ENCODE data around the gene UPF1.

Gene UPF1

DNA sequence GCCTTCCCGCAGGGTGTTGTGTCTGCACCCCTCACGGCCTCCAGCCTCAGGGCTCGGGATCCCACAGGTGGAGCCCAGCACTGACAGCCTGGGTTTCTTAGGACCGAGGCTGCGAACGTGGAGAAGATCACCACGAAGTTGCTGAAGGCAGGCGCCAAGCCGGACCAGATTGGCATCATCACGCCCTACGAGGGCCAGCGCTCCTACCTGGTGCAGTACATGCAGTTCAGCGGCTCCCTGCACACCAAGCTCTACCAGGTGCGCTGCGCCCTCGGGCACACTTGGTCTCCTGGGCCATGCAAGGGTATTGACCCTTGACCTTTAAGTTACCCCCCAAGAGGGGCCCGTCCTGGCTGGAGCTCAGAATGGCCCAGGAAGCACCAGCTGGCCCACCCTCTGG, 29.0 kb downstream of the UPF1 start:
- Histone ChIP-seq H3K4me3 (ENCODE audit: low read depth, low read length) (no peak overlapping the region), H3K36me3 (peaks cover 84% of the 10 kb centered on the region), H3K27me3 (no peaks in the 10 kb centered on the region), H3K9me3 (no peaks in the 10 kb centered on the region), H3K4me1 (no peaks in the 10 kb centered on the region)
- TF ChIP-seq, protein P1, sequence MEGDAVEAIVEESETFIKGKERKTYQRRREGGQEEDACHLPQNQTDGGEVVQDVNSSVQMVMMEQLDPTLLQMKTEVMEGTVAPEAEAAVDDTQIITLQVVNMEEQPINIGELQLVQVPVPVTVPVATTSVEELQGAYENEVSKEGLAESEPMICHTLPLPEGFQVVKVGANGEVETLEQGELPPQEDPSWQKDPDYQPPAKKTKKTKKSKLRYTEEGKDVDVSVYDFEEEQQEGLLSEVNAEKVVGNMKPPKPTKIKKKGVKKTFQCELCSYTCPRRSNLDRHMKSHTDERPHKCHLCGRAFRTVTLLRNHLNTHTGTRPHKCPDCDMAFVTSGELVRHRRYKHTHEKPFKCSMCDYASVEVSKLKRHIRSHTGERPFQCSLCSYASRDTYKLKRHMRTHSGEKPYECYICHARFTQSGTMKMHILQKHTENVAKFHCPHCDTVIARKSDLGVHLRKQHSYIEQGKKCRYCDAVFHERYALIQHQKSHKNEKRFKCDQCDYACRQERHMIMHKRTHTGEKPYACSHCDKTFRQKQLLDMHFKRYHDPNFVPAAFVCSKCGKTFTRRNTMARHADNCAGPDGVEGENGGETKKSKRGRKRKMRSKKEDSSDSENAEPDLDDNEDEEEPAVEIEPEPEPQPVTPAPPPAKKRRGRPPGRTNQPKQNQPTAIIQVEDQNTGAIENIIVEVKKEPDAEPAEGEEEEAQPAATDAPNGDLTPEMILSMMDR (IDR thresholded peaks at IDR 0.05; ENCODE audit: low read depth, low read length), result no peak
- DNase-seq, result no peak

- no peak for DNase-seq
- Histone ChIP-seq H3K27me3 (no peaks in the 10 kb centered on the region), H3K9me3 (no peaks in the 10 kb centered on the region), H3K4me3 (ENCODE audit: low read depth, low read length) (no peak overlapping the region), H3K36me3 (peaks cover 84% of the 10 kb centered on the region), H3K4me1 (peaks cover 2% of the 10 kb centered on the region; the same call in 1 of the 2 replicates)
- TF ChIP-seq, protein P1 (IDR thresholded peaks at IDR 0.05; ENCODE audit: low read depth, low read length), result no peak
Measured at GRCh38 chr19:18861235-18861634, 29.5 kb downstream of the UPF1 start.

DNA sequence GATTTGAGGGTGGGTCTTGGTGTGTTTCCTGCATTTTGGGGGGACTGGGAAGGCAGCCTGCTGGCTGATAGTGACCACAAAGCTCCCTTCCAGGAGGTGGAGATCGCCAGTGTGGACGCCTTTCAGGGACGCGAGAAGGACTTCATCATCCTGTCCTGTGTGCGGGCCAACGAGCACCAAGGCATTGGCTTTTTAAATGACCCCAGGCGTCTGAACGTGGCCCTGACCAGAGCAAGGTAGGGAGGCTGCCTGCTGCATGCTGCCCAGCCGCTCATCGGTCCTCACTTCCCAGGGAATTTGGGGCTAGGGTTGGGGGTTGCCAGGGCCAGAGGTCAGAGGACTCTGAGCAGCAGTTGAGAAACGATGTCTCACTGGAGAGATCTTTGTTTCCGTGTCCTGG, 30.2 kb downstream of the UPF1 start:
- Histone ChIP-seq H3K27me3 (no peaks in the 10 kb centered on the region), H3K4me1 (peaks cover 6% of the 10 kb centered on the region; the same call in 1 of the 2 replicates), H3K9me3 (no peaks in the 10 kb centered on the region), H3K36me3 (peaks cover 84% of the 10 kb centered on the region), H3K4me3 (ENCODE audit: low read depth, low read length) (no peak overlapping the region)
- DNase-seq, result no peak
- TF ChIP-seq, protein P1 (IDR thresholded peaks at IDR 0.05; ENCODE audit: low read depth, low read length), result no peak

DNA sequence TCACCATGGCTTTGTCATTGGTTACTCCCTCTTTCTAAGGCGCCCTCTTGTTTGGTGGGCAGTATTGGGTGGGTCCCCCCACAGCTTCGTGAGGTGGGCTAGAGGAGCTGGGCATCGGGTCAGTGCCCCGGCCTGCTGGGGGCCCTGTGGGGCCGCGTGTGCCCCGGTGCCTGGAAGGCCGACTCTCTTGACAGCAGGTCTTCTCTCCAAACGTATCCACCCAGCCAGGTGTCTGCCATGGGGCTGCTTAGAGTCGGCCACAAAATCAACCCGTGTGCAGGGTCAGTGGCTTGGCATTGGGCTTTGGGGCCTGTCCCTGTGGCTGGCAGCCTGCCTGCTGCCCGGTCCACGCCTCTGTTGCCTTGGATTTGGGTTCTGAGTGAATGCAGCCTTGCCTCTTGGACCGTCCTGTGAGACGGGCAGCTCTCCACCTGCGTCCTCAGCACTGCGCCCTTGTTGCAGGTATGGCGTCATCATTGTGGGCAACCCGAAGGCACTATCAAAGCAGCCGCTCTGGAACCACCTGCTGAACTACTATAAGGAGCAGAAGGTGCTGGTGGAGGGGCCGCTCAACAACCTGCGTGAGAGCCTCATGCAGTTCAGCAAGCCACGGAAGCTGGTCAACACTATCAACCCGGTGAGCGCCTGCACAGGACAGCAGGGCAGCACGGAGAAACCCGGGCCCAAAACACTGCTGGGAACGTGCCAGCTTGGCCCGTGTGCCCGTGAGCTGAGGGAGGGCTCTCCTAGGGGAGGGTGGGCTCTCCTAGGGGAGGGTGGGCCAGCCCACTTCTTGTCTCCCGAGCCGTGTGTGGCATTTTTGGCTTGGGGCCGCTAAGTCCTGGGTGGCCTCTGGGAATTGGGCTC, 31.4 kb downstream of the UPF1 start:
- no peaks in the 10 kb centered on the region for H3K9me3 ChIP-seq
- peaks cover 84% of the 10 kb centered on the region for H3K36me3 ChIP-seq
- H3K4me3 ChIP-seq (ENCODE audit: low read depth, low read length), result no peak overlapping the region
- no peaks in the 10 kb centered on the region for H3K27me3 ChIP-seq
- TF ChIP-seq, protein P1 (IDR thresholded peaks at IDR 0.05; ENCODE audit: low read depth, low read length), result no peak
- no peak for DNase-seq
- peaks cover 6% of the 10 kb centered on the region; the same call in 1 of the 2 replicates for H3K4me1 ChIP-seq

DNA sequence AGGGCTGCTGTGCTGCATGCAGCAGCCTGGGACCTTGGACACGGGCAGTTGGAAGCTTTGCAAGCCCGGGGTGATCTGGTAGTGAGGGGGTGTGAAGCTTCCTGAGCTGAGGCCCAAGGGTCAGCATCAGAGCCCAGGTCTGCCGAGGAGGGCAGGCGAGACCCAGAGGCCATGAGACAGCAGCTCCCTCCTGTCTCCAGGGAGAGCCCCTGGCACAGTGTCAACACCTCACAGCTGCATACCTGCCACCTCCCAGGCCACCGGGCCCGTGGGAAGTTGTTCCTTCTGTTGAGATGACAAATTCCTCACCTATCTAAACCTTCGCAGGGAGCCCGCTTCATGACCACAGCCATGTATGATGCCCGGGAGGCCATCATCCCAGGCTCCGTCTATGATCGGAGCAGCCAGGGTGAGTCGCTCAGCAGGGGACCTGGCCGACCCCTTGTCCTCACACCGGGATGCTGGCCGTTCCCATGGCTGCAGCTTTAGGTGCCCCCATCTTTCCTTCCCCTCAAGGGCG, 32.1 kb downstream of the UPF1 start:
- Histone ChIP-seq H3K9me3 (no peaks in the 10 kb centered on the region), H3K36me3 (peaks cover 79% of the 10 kb centered on the region), H3K4me3 (ENCODE audit: low read depth, low read length) (no peak overlapping the region), H3K27me3 (no peaks in the 10 kb centered on the region), H3K4me1 (peaks cover 6% of the 10 kb centered on the region; the same call in 1 of the 2 replicates)
- no peak for DNase-seq
- TF ChIP-seq, protein P1 (IDR thresholded peaks at IDR 0.05; ENCODE audit: low read depth, low read length), result no peak

All from BE2C (cell line).